ENCODE measurements around the gene DIAPH2.

Gene DIAPH2

DNA sequence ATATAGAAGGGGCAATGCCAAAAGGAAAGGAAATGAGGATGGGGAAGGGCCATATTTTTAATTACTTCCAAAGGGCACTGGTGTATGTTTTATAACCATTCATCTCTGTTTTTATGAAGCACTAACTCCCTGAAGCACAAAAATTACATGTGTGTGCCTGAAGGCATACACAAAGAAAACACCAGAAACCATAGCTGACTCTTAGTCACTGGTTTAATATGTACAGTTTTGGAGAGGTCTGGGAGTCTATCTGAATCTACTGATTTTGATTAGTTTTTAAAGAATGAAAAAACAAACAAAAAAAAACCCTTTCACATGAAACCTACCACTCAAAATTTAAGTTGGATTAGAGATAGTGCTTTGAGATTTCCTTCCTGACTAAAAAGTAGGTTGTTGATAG, 637.8 kb downstream of the DIAPH2 start:
- no peaks in the 10 kb centered on the region for H3K27me3 Mint-ChIP-seq
- no peaks in the 10 kb centered on the region for H3K9me3 Mint-ChIP-seq
- H3K4me1 Mint-ChIP-seq (ENCODE audit: low read depth) = no peaks in the 10 kb centered on the region
- H3K36me3 Mint-ChIP-seq (ENCODE audit: low read depth) = no peaks in the 10 kb centered on the region
- intact Hi-C loops (cut with micrococcal nuclease) = no loop called here
- H3K4me3 Mint-ChIP-seq = no peak overlapping the region
- no peak overlapping the region for H3K27ac Mint-ChIP-seq

GRCh38 chrX:97326456-97326855, 641.8 kb downstream of the DIAPH2 start:
- Mint-ChIP-seq H3K4me1 (ENCODE audit: low read depth) (no peaks in the 10 kb centered on the region), H3K36me3 (ENCODE audit: low read depth) (no peaks in the 10 kb centered on the region), H3K27ac (no peak overlapping the region), H3K4me3 (no peak overlapping the region), H3K27me3 (no peaks in the 10 kb centered on the region), H3K9me3 (no peaks in the 10 kb centered on the region)
- intact Hi-C loops (cut with micrococcal nuclease) = no loop called here

DNA sequence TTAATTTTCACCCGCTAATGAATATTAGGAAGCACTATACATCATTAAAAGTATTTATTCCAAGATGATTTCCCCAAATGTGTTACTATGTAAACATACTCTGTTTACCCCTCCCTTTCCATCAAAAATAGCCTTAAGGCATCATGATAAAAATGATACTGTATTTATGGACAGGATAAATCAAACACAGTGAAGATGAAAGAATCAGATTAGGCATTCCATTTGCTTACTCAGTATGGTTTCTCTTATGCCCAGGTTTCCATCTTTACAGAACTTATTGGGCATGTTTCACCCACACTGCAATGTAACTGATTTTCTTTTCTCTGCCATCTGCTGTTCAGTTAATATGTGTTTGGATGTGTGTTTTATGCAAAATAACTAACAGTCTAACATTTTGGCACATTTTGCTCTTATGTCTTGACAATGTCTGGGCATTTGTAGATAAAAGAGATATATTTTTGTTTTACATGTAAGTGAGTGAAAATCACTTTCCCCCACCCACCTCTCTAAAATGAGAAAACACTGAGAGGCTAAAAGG, 644.3 kb downstream of the DIAPH2 start:
- Mint-ChIP-seq H3K27me3 (no peaks in the 10 kb centered on the region), H3K4me1 (ENCODE audit: low read depth) (no peaks in the 10 kb centered on the region), H3K27ac (no peak overlapping the region), H3K4me3 (no peak overlapping the region), H3K9me3 (no peaks in the 10 kb centered on the region), H3K36me3 (ENCODE audit: low read depth) (no peaks in the 10 kb centered on the region)
- intact Hi-C loops (cut with micrococcal nuclease) = no loop called here

DNA sequence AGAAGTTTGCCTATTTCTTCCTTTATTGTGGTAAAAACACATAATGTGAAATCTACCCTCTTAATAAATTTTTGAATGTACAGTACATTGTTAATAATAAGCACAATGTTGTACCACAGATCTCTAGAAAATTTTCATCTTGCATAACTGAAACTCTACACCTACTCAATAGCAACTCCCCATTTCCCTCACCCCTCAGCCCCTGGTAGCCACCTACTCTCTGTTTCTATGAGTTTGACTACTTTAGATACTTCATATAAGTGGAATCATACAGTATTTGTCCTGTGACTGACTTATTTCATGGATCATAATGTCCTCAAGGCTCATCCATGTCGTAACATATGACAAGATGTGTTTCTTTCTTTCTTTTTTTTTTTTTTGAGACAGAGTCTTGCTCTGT, 645.5 kb downstream of the DIAPH2 start:
- H3K27ac Mint-ChIP-seq = no peak overlapping the region
- H3K27me3 Mint-ChIP-seq = no peaks in the 10 kb centered on the region
- intact Hi-C loops (cut with micrococcal nuclease) = no loop called here
- no peak overlapping the region for H3K4me3 Mint-ChIP-seq
- H3K4me1 Mint-ChIP-seq (ENCODE audit: low read depth) = no peaks in the 10 kb centered on the region
- no peaks in the 10 kb centered on the region for H3K36me3 Mint-ChIP-seq (ENCODE audit: low read depth)
- no peaks in the 10 kb centered on the region for H3K9me3 Mint-ChIP-seq

DNA sequence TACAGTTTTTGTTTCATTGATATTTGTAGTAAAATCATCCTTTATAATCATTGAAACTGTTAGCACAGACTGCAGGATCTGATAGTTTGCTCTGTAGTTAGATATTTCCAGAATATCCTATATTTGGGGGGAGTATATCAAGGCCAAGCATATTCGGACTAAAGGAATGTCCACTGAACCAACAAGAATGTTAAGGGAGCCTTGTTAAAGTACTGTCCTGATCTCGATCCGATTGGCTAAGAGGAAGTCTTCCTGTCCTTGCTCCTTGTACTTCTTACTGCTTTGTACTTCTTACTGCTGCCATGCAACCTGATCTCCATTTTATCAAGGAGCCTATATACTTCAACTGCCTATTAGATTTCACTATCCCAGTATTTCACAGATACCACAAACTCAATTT, 648.3 kb downstream of the DIAPH2 start:
- no peaks in the 10 kb centered on the region for H3K9me3 Mint-ChIP-seq
- no peaks in the 10 kb centered on the region for H3K27me3 Mint-ChIP-seq
- intact Hi-C loops (cut with micrococcal nuclease) = no loop called here
- no peak overlapping the region for H3K4me3 Mint-ChIP-seq
- H3K36me3 Mint-ChIP-seq (ENCODE audit: low read depth) = no peaks in the 10 kb centered on the region
- no peak overlapping the region for H3K27ac Mint-ChIP-seq
- H3K4me1 Mint-ChIP-seq (ENCODE audit: low read depth) = no peaks in the 10 kb centered on the region

DNA sequence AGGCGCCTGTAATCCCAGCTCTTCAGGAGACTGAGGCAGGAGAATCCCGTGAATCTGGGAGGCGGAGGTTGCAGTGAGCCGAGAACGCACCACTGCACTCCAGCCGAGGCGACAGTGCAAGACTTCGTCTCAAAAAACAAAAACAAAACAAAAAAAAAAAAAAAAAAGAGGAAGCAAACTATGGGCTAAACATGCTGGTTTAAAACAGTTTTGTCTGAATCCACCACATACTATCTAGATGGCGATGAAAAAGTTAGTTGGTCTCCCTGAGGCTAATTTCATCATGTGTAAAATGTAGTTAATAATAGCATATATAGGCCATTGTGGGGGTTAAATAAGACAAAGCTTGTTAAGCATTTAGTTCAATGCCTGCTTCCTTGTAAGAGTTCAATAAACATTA, 650.2 kb downstream of the DIAPH2 start:
- no peaks in the 10 kb centered on the region for H3K27me3 Mint-ChIP-seq
- no peaks in the 10 kb centered on the region for H3K36me3 Mint-ChIP-seq (ENCODE audit: low read depth)
- intact Hi-C loops (cut with micrococcal nuclease) = no loop called here
- no peak overlapping the region for H3K4me3 Mint-ChIP-seq
- no peak overlapping the region for H3K27ac Mint-ChIP-seq
- no peaks in the 10 kb centered on the region for H3K9me3 Mint-ChIP-seq
- no peaks in the 10 kb centered on the region for H3K4me1 Mint-ChIP-seq (ENCODE audit: low read depth)

GRCh38 chrX:97344724-97345123, 660.1 kb downstream of the DIAPH2 start:
- H3K4me3 Mint-ChIP-seq = no peak overlapping the region
- H3K27me3 Mint-ChIP-seq = no peaks in the 10 kb centered on the region
- no peaks in the 10 kb centered on the region for H3K36me3 Mint-ChIP-seq (ENCODE audit: low read depth)
- intact Hi-C loops (cut with micrococcal nuclease) = no loop called here
- H3K4me1 Mint-ChIP-seq (ENCODE audit: low read depth) = peaks cover 20% of the 10 kb centered on the region
- no peaks in the 10 kb centered on the region for H3K9me3 Mint-ChIP-seq
- no peak overlapping the region for H3K27ac Mint-ChIP-seq

DNA sequence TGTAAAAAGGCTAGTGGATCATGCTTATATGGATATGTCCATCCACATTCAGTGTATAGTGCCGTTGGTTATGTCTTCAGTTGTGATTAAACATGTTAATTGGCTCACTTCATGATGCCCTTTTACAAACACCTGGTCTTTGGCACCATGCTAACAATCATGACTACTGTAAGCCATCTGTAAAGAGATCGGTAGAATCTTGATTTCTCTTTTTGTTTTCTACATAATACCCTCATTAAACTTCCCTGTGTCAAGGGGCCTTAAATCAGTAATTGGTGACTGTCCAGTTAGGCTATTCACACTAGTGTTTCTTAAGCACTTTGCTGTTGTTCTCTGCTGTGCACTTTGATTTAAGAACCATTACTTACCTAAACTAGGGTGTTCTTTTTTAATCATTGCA, 674.3 kb downstream of the DIAPH2 start:
- Mint-ChIP-seq H3K9me3 (no peaks in the 10 kb centered on the region), H3K4me1 (ENCODE audit: low read depth) (no peaks in the 10 kb centered on the region), H3K27ac (no peak overlapping the region), H3K27me3 (no peaks in the 10 kb centered on the region), H3K4me3 (no peak overlapping the region), H3K36me3 (ENCODE audit: low read depth) (peaks cover 4% of the 10 kb centered on the region)
- intact Hi-C loops (cut with micrococcal nuclease) = no loop called here

- H3K27me3 Mint-ChIP-seq = no peaks in the 10 kb centered on the region
These were observed 679.2 kb downstream of the DIAPH2 start for GRCh38 chrX:97363843-97364242.

GRCh38 chrX:97366237-97366636, 681.6 kb downstream of the DIAPH2 start:
- Mint-ChIP-seq H3K4me1 (ENCODE audit: low read depth) (peaks cover 5% of the 10 kb centered on the region), H3K9me3 (no peaks in the 10 kb centered on the region), H3K27me3 (no peaks in the 10 kb centered on the region), H3K4me3 (no peak overlapping the region), H3K27ac (no peak overlapping the region), H3K36me3 (ENCODE audit: low read depth) (no peaks in the 10 kb centered on the region)
- intact Hi-C loops (cut with micrococcal nuclease) = no loop called here

More at GRCh38 chrX:97363843-97364242, 679.2 kb downstream of the DIAPH2 start:
- intact Hi-C loops (cut with micrococcal nuclease) = no loop called here
- H3K27ac Mint-ChIP-seq = no peak overlapping the region
- no peaks in the 10 kb centered on the region for H3K36me3 Mint-ChIP-seq (ENCODE audit: low read depth)
- H3K4me1 Mint-ChIP-seq (ENCODE audit: low read depth) = peaks cover 5% of the 10 kb centered on the region
- H3K4me3 Mint-ChIP-seq = no peak overlapping the region
- H3K9me3 Mint-ChIP-seq = no peaks in the 10 kb centered on the region

DNA sequence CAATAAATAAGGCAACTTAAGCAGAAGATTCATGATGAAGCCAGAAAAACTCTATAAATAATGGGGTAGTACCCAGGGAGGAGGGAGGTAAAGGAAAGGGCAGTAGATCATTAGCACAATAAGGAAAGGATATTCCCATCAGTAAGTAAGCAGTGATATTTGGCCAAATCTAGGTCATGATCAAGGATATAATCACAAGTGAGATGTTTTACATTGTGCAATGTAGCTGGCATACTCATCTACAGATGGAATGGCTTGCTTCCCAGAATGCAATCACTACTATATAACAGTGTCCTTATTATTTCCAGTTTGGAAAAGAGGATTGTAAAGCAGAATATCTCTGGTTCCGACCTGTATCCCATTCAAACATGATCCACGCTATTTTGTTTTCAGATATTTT, 682.5 kb downstream of the DIAPH2 start:
- Mint-ChIP-seq H3K36me3 (ENCODE audit: low read depth) (peaks cover 1% of the 10 kb centered on the region), H3K4me3 (no peak overlapping the region), H3K27me3 (no peaks in the 10 kb centered on the region), H3K4me1 (ENCODE audit: low read depth) (peaks cover 5% of the 10 kb centered on the region), H3K9me3 (no peaks in the 10 kb centered on the region), H3K27ac (no peak overlapping the region)
- intact Hi-C loops (cut with micrococcal nuclease) = no loop called here

GRCh38 chrX:97369947-97370346, 685.3 kb downstream of the DIAPH2 start:
- no peaks in the 10 kb centered on the region for H3K27me3 Mint-ChIP-seq
- intact Hi-C loops (cut with micrococcal nuclease) = no loop called here
- peaks cover 5% of the 10 kb centered on the region for H3K36me3 Mint-ChIP-seq (ENCODE audit: low read depth)
- no peak overlapping the region for H3K27ac Mint-ChIP-seq
- H3K9me3 Mint-ChIP-seq = no peaks in the 10 kb centered on the region
- peaks cover 13% of the 10 kb centered on the region for H3K4me1 Mint-ChIP-seq (ENCODE audit: low read depth)
- no peak overlapping the region for H3K4me3 Mint-ChIP-seq

DNA sequence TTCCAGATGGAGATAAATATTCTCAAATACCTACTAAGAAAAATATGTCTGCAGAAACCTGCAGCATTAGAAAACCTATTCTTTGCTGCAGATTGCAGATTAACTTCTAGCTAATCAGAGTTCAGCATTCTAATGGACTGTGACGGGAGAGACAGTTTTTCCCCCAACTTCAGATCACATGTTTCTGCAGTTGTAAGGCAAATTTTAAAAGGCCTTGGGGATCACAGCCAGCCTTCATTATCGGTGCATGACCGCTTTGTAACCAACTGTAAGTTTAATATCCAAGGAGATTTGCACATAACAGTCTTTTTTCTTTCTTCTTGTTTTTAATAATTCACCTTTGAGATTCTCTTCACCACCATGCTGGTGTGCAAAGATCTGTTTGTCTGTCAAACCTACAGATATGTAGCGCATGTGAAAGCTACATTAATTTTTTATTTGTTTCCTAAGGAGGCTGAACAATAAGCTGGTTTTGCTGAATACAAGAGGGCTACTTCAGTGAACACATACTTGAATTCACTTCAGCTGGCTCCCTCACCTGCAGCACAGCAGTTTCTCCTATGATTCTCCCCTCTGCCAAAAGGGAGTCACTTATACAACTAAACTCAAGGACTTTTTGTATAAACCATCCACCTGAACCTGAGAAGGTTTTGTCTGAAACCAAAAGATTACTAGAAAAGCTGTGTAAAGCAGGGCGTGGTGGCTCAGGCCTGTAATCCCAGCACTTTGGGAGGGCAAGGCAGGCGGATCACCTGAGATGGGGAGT, 687.5 kb downstream of the DIAPH2 start:
- no peak overlapping the region for H3K4me3 Mint-ChIP-seq
- H3K4me1 Mint-ChIP-seq (ENCODE audit: low read depth) = peaks cover 7% of the 10 kb centered on the region
- intact Hi-C loops (cut with micrococcal nuclease) = no loop called here
- no peaks in the 10 kb centered on the region for H3K9me3 Mint-ChIP-seq
- H3K27ac Mint-ChIP-seq = no peak overlapping the region
- peaks cover 5% of the 10 kb centered on the region for H3K36me3 Mint-ChIP-seq (ENCODE audit: low read depth)
- no peaks in the 10 kb centered on the region for H3K27me3 Mint-ChIP-seq

DNA sequence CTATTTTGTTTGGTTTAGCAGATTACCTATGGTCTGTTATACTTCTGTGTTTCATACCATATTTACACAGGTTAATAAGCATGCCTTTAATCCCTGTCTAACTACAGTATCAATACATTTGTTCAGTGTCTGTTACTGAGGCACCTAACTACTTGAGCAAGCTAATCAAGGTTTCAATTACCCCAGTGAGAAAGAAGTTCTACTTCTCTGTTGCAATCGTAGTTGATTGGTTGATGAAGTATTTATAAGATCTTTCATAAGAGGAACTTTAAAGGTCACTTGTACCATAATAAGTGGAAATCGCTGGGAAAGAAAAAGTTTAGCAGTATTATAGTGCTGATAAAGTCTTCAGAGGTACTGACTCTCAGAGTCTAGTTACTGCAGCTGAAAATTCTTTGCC, 689.6 kb downstream of the DIAPH2 start:
- intact Hi-C loops (cut with micrococcal nuclease) = no loop called here
- H3K36me3 Mint-ChIP-seq (ENCODE audit: low read depth) = peaks cover 5% of the 10 kb centered on the region
- no peak overlapping the region for H3K27ac Mint-ChIP-seq

DNA sequence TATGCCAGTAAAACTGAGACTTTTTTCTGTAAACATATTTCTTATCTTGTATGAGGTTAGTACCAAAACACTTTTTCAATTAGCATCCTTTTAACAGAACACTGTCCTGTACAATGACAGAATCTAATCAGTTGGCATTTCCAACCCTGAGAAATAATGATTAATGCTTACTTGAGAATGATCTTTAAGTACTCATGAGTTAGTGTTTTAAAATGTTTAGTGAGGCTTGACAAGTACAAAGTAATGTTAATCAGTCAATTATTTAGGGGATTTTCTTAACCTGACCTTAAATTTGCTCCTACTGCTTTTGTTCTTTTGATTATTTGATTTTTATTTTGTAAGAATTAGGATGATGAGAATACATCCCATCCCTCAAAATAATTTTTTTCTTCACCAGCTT, 695.6 kb downstream of the DIAPH2 start:
- Mint-ChIP-seq H3K36me3 (ENCODE audit: low read depth) (peaks cover 8% of the 10 kb centered on the region), H3K4me3 (no peak overlapping the region), H3K27ac (no peak overlapping the region), H3K4me1 (ENCODE audit: low read depth) (no peaks in the 10 kb centered on the region), H3K9me3 (no peaks in the 10 kb centered on the region), H3K27me3 (no peaks in the 10 kb centered on the region)
- intact Hi-C loops (cut with micrococcal nuclease) = no loop called here

More for the DNA sequence above, 689.6 kb downstream of the DIAPH2 start:
- H3K9me3 Mint-ChIP-seq = no peaks in the 10 kb centered on the region
- no peak overlapping the region for H3K4me3 Mint-ChIP-seq
- H3K4me1 Mint-ChIP-seq (ENCODE audit: low read depth) = peaks cover 7% of the 10 kb centered on the region
- H3K27me3 Mint-ChIP-seq = no peaks in the 10 kb centered on the region
